GM12801 (cell line): ENCODE results near the gene NCAM2.

Experiments used
- CTCF ChIP-seq: IDR thresholded peaks from one replicate; pipeline ENCODE4 v1.5.1; 2011; ENCODE audit warnings: control low read depth; ENCODE audit not compliant: insufficient read length; ENCODE audit errors: extremely low read depth

NCAM2 gene

GRCh38 chr21:21028275-21028820, 30.1 kb downstream of the NCAM2 start:
- no peak for TF ChIP-seq CTCF

DNA sequence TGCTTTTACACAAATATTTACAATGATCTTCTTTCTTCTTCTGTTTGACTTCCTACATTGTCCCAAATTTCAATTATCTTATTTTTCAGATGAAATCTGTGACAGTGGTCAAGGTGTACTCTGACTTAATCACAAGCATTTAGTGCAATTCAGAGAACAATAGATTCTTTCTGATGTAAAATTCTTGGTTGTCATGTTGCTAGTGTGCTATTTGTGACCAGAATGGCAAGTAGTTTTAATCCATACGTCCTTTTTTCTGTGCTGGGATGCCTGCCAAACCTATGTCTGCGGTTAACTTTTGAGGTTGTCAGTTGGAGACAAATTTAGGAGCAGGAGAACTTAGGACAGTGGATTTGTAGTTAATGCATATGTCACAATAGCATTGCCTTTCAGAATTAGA, 31.0 kb downstream of the NCAM2 start:
- TF ChIP-seq CTCF = no peak

GRCh38 chr21:21030311-21030710, 32.1 kb downstream of the NCAM2 start:
- TF ChIP-seq CTCF = no peak

DNA sequence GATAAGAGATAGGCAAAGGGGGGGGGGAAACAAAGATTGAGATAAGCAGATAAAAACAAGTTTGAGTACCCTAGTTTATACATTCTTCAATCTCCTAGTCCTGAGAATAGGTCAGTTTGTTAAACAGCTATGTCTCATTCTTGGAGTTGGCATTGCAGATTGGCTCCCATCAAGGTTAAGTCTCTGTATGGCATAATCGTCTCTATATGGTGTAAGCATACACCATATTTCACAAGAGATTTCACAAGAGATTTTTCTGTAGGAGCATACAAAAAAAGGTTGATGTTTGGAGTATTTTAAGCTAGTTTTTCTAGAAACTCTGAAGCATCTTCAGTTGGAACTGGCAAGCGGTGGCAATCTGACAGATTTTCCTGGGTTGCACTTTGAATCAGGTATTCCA, 35.8 kb downstream of the NCAM2 start:
- TF ChIP-seq CTCF = no peak

GRCh38 chr21:21039624-21040170, 41.5 kb downstream of the NCAM2 start:
- no peak for TF ChIP-seq CTCF

DNA sequence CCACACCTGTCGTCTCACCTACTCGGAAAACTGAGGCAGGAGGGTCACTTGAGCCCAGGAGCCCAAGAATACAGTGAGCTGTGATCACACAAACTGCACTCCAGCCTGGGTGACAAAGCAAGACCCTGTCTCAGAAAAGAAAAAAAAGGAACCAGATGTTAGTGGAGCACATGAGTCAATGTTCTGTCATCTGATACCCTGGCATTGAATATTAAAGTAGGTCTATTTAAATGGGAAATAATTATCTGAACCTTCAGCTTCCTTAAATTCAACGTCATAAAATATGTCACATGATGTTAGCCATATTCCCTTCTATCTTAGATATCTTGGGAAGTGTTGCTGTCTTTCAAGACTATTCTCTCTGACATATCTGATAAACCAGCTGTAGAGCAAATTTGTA, 47.3 kb downstream of the NCAM2 start:
- no peak for TF ChIP-seq CTCF

DNA sequence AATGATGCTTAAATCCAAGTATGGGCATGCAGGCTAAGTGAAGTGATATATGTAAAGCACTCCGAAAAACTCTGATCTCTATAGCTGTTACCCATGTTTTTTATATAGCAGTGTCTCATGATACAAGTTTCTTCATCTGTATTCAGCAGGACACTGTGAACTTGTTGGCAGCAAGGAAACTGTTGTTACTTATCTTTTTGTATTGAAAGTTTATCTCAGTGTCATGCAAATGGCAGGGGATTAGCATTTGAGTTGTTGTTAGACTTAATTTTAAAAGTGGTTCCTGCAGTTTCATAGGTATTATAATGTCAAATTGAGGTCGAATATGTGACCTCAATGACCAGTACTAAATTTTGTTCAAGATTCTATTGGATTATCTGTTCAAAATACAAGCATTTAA, 47.9 kb downstream of the NCAM2 start:
- no peak for TF ChIP-seq CTCF
